ENCODE measurements around the gene FADS6.
"Not testable (repeated sequence)": the region's sequence is repeated elsewhere in the genome, so short reads cannot be mapped to it uniquely, and the experiment has no call there.

The FADS6 gene

DNA sequence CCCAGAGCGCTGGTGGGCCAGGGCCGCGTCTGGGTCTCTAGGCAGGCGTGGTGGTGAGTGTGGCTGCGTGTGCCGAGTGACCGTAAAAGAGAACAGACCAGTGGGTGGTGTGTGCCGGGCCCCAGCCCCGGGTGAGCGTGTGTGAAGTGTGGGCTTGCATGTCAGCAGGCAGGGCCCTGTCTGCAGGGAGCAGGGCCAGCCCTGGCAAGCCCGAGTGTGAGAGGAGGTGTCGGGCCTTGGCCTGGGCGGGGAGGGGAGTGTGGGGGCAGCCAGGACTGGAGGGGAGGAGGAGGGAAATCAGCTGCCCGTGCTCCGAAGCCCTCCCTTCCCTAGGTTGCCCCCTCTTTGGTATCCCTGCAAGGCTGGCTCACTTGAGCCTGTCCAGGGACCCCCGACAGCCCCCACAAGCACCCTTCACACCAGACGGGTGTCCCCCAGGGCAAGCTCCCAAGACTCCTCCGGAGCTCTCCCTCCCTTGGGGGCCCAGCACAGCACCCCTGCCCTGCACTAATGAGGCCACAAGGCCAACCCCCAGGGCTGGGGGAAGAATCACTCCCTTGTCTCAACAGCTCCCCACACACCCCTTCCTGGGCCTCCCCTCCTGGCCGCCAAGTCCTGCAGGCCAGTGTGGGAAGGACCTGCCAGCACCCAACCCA is 27.7 kb upstream of the FADS6 start:
- DNase-seq (ENCODE audit: low spot score), result no peak

DNA sequence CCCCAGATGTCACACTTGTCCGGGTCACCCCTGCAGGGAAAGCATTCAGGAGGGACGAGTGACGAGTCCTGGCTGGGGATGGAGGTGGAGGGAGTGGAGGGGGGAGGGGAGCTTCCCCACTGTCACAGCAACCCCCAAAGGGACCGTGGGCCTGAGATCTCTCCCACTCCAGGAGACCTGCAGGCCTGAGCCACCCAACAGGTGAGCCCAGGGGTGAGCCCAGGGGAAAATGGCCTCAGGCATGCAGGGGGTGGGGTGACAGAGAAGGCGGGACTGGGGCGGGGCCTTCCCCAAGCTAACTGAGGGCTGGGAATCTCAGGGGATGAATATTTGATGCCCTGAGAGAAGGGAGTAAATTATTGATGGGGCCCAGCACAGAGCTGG is 27.2 kb upstream of the FADS6 start:
- no peak for DNase-seq (ENCODE audit: low spot score)

- DNase-seq (ENCODE audit: low spot score), result no peak
Measured at GRCh38 chr17:74920306-74920620, 26.8 kb upstream of the FADS6 start.

- peak; percentile 2 for DNase-seq (ENCODE audit: low spot score)
Measured at GRCh38 chr17:74919440-74920305, 26.2 kb upstream of the FADS6 start.

- no peak for DNase-seq (ENCODE audit: low spot score)
Measured at GRCh38 chr17:74918906-74919305, 25.5 kb upstream of the FADS6 start.

- DNase-seq (ENCODE audit: low spot score), result no peak
Measured at GRCh38 chr17:74917430-74917829, 24.0 kb upstream of the FADS6 start.

DNA sequence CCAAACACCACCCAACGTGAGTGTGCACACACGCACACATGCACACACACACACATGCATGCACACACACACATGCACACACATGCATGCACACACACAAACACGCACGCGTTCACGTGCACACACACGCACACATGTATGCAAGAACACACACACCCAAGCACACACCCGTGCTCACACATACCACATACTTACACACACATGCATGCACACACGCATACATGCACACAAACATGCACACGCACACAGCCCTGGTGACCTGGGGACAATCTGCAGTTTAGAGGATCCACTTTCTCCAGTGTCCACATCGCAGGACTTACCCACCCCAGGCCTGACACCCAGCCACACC is 23.4 kb upstream of the FADS6 start:
- DNase-seq (ENCODE audit: low spot score), result no peak

DNA sequence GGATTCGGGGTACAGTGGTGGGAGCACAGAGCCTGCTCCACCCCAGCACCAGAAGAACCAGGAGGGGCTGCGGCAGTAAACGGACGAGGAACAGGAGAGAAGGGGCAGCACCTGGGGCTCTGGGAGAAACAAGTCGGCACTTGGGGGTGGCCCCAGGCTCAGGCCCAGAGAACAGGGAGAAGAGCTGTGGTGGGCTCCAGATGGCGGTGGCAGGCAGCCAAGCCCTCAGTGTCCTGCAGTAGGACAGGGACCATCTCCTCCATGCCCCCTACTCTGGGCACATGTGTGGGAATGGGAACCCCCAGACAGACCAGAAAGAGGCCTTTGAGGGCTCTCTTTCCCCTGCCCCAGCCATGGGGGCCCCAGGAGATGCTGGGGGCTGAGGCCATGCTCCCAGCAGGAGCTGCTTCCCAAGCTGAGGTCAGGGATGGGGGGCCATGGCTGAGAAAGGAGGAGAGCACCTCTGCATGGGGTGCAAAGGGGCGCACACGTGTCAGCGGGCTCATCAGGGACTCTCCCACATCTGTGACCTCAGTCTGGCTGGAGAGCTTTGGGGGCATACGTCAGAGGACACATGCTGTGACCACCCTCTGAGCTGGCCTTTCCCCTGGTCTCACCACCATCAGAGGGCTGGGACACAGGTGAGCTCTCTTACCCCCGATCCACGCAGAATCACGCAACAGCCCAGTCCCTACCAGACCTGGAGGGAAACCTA is 22.9 kb upstream of the FADS6 start:
- no peak for DNase-seq (ENCODE audit: low spot score)

GRCh38 chr17:74911423-74911822 is 18.0 kb upstream of the FADS6 start:
- DNase-seq (ENCODE audit: low spot score), result not testable (repeated sequence)

DNA sequence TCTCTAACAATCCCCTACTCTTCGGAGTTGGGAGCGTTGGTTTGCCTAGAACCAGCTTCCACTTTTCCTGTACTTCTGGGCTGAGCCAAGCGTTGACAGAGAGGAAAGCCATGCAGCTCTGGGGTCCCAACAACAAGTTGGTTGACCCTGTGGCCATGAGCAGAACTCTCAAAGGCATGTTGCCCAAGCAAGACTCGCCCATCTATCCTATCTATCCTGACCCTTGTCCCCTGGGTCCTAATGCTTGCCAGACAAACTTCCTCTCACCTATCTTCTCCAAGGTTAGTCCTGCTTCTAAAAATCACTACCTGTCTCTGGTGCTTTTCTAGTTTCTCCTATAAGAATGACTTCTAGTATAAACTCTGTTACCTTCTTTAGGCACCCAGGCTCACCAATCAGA is 15.7 kb upstream of the FADS6 start:
- DNase-seq (ENCODE audit: low spot score), result not testable (repeated sequence)

GRCh38 chr17:74907012-74907411 is 13.6 kb upstream of the FADS6 start:
- no peak for DNase-seq (ENCODE audit: low spot score)

DNA sequence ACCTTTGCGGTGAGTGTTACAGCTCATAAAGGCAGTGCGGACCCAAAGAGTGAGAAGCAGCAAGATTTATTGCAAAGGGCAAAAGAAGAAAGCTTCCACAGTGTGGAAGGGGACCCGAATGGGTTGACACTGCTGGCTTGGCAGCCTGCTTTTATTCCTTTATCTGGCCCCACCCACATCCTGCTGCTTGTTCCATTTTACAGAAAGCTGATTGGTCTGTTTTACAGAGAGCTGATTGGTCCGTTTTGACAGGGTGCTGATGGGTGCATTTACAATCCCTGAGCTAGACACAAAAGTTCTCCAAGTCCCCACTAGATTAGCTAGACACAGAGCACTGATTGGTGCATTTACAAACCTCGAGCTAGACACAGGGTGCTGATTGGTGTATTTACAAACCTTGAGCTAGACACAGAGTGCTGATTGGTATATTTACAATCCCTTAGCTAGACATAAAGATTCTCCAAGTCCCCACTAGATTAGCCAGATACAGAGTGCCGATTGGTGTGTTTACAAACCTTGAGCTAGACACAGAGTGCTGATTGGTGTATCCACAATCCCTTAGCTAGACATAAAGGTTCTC is 12.9 kb upstream of the FADS6 start:
- DNase-seq (ENCODE audit: low spot score), result not testable (repeated sequence)

DNA sequence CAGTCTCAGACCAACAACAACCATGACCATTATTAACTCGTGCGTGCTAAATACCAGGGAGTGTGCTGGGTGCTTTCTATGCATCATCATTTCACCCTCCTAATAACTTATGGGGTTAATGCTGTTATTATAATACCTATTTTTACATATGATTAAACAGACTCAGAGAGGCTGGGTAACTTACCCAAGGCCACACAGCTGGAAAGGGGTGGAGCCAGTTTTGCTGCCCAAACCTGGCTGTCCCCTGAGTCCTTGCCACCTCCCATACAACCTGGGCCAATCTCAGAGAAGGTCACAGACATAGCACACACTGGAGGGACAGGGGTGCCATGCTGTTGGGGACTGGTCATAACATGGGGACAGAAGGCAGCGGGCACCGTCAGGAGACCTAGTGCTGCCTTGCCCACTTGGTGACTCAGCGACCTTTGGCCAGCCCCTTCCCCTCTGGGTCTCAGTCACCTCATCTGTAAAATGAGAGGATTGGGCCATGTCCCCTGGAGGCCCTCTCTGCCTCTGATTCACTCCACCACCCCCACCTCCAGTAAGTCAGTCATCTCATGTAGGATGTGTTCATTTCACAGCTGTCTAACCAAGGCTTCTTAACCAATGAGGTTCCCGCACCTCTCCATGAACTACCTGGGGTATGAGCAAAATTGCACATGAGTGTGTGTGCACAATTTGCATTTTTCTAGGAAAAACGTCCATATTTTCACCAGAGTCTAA is 11.4 kb upstream of the FADS6 start:
- DNase-seq (ENCODE audit: low spot score), result no peak

DNA sequence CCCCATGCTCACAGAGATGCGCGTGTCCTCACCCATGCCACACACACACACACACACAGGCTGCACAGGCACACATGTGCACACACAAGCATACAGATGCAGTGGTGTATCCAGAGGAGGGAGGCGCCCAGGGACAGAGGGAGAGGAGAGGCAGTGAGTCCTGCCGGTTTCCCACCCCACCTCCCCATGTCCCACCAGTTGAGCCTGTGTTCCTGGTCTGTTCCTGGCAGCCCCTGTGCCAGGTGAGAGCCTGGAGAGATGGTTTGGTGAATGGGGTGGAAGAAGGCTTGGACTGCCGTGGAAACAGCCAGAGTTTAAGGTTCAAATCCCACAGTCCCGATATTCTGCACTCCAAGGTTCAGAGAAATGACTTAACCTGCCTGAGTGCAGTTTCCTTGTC is 10.2 kb upstream of the FADS6 start:
- DNase-seq (ENCODE audit: low spot score), result no peak

DNA sequence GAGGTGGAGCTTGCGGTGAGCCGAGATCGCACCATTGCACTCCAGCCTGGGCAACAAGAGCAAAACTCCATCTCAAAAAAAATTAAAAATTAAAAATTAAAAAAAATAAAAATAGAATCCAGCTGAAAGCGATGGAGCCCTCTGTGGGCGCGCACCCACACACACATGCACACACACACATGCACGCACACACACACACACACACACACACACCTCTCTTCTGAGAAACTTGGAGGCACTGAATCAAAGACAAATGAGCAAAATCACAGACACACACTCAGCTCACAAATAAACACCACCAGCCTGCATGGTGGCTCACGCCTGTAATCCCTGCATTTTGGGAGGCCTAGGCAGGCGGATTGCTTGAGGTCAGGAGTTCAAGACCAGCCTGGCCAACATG is 9.6 kb upstream of the FADS6 start:
- DNase-seq (ENCODE audit: low spot score), result no peak

- DNase-seq (ENCODE audit: low spot score), result no peak
Measured at GRCh38 chr17:74901353-74902135, 8.1 kb upstream of the FADS6 start.

GRCh38 chr17:74900208-74900607 is 6.8 kb upstream of the FADS6 start:
- DNase-seq (ENCODE audit: low spot score), result no peak

DNA sequence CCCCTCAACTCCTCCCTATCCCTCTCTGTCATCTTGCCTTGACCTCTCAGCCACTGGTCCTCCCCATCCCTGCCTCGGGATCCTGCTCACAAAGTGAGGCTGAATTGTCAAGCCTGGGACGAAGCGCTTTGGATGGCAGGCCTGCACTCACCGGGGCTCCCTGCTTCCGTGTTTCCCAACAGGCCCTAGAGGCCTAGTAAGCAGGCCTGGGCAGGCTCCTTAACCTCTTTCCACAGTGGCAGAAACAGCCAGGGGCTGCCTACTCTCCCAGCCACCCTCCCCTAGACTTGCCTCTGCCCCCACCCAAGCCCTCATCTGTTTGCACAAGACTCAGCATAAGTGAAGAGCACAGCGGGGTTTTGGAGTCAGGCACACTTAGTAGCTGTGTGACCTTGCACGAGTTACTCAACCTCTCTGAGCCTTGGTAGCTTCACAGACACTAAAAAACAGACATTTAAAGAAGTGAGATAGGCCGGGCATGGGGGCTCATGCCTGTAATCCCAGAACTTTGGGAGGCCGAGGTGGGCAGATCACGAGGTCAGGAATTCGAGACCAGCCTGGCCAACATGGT is 5.0 kb upstream of the FADS6 start:
- no peak for DNase-seq (ENCODE audit: low spot score)

GRCh38 chr17:74893936-74894671 is 671 bp upstream of the FADS6 start:
- no peak for DNase-seq (ENCODE audit: low spot score)

Data from CD4-positive, alpha-beta T cell treated with Interleukin-15 for 4 hours (primary cell).